Transverse colon (tissue), 4 donors: ENCODE data around the gene DRD2. TPM values are rescaled to one million over a fixed set of nuclear protein-coding genes. Genes with fewer than 3 reads are reported as not detected.

Source experiments
- DNase-seq: peaks from one replicate; pipeline ENCODE4 v3.0.0-alpha.2; 2019
- H3K27ac ChIP-seq, 4 donors: fragments of 200-600 bp; sonication (generic); 2 replicates each; pipeline ENCODE4 v1.5.1; 2016 to 2018; ENCODE audit warnings: inconsistent platforms in 4 of 4
- H3K27me3 ChIP-seq: fragments of 200-600 bp; sonication (generic); 2 replicates; pipeline ENCODE4 v1.5.1; 2017; ENCODE audit warnings: inconsistent platforms
- H3K36me3 ChIP-seq, 4 donors: fragments of 200-600 bp; sonication (generic); 2 replicates each; pipeline ENCODE4 v1.5.1; 2017 to 2019; ENCODE audit warnings: inconsistent platforms in 4 of 4
- H3K4me1 ChIP-seq, 4 donors: fragments of 200-600 bp; sonication (generic); 2 replicates each; pipeline ENCODE4 v1.5.1; 2017 to 2020; ENCODE audit warnings: inconsistent platforms in 4 of 4
- H3K4me3 ChIP-seq, 4 donors: fragments of 200-600 bp; sonication (generic); 1 replicate in 1 of 4; 2 replicates in 3 of 4; pipeline versions ENCODE4 v1.5.1 to v1.6.1; 2017 to 2019; ENCODE audit warnings: inconsistent platforms in 4 of 4
- H3K9me3 ChIP-seq, 2 donors: fragments of 200-600 bp; sonication (generic); 2 replicates each; pipeline ENCODE4 v1.5.1; 2017 to 2019; ENCODE audit warnings: inconsistent platforms in 2 of 2
- EP300 ChIP-seq: sonication (generic); formaldehyde crosslinking; IDR thresholded peaks from one replicate; pipeline ENCODE4 v1.6.1; 2017; ENCODE audit warnings: antibody characterized with exemption, low read depth
- POLR2A ChIP-seq: fragments of 450-650 bp; IDR thresholded peaks from one replicate; pipeline ENCODE4 v1.6.1; 2016; ENCODE audit warnings: antibody characterized with exemption, mild to moderate bottlenecking, moderate library complexity
- POLR2AphosphoS5 ChIP-seq, 3 donors: sonication (generic); formaldehyde crosslinking; IDR thresholded peaks; one replicate each; pipeline ENCODE4 v1.6.1; 2016; ENCODE audit warnings: antibody characterized with exemption in 3 of 3
- WGBS, 2 donors: methylation state at CpG; one replicate each; pipeline ENCODE4 v1.1.5; 2018; ENCODE audit warnings: low coverage in 1 of 2; 5-methylcytosine and 5-hydroxymethylcytosine counted together
- in situ Hi-C, 4 donors: fragments of 200-750 bp; cut with MboI; loops; one replicate each; pipeline versions ENCODE4 v1.15.0 to v1.15.1; 2017; ENCODE audit warnings: low sequenced_read_pairs in 3 of 4, low pct_ligation_motif_present in 1 of 4, low pct_unique_long_range_greater_than_20kb in 1 of 4
- intact Hi-C: fragments of 100-400 bp; cut with DNase I; formaldehyde crosslinking; loops from one replicate; pipeline ENCODE4 v1.15.1; 2023; ENCODE audit warnings: low total_unique reads
- total RNA-seq, 4 donors: library from RNA; depleted of rRNA; stranded (reverse); fragments of >200 nt; gene quantifications; one replicate each; pipeline ENCODE4 v1.1.0, GENCODE V29; 2016
- TF ChIP-seq, protein P1 (sequence below), 5 experiments: fragments of 200-600 bp in 3 of 5; fragments of 450-650 bp in 2 of 5; sonication (generic) in 3 of 5; IDR thresholded peaks; 1 replicate in 2 of 5; 2 replicates in 3 of 5; pipeline ENCODE4 v1.5.1; 2016 to 2017; ENCODE audit warnings: antibody characterized with exemption in 5 of 5, inconsistent platforms in 3 of 5, mild to moderate bottlenecking in 2 of 5, moderate library complexity in 1 of 5

DRD2 gene
- total RNA-seq, 4 donors from 2014 or later, result 0.16 to 0.40 TPM; not detected in 2

DNA sequence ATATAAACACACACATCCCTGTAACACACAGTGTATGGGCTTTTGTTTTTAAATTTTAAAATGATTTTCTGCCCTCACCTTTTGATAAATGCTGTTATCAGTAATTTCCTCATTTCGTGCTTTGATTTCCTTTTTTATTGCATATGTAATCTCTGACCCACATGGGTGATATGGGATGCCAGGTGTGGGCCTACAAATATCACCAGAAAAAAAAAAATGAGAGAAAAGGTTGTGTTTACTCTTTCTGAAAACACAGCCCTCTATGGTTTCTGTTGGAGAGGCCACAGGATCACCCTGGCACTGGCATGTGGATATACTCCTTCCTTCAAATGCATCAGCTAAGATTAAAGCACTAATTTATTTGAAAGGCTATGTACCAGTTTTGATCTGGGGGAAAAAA, 17.0 kb downstream of the DRD2 start:
- H3K4me3 ChIP-seq, result no peak overlapping the region
- no peaks in the 10 kb centered on the region for H3K9me3 ChIP-seq
- intact Hi-C loops (no loop called here), in situ Hi-C loops (no loop called here)
- H3K36me3 ChIP-seq, result no peaks in the 10 kb centered on the region
- TF ChIP-seq, protein P1, sequence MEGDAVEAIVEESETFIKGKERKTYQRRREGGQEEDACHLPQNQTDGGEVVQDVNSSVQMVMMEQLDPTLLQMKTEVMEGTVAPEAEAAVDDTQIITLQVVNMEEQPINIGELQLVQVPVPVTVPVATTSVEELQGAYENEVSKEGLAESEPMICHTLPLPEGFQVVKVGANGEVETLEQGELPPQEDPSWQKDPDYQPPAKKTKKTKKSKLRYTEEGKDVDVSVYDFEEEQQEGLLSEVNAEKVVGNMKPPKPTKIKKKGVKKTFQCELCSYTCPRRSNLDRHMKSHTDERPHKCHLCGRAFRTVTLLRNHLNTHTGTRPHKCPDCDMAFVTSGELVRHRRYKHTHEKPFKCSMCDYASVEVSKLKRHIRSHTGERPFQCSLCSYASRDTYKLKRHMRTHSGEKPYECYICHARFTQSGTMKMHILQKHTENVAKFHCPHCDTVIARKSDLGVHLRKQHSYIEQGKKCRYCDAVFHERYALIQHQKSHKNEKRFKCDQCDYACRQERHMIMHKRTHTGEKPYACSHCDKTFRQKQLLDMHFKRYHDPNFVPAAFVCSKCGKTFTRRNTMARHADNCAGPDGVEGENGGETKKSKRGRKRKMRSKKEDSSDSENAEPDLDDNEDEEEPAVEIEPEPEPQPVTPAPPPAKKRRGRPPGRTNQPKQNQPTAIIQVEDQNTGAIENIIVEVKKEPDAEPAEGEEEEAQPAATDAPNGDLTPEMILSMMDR (IDR thresholded peaks at IDR 0.05), result no peak
- TF ChIP-seq POLR2AphosphoS5 (IDR thresholded peaks at IDR 0.05) (no peak), EP300 (no peak), POLR2A (no peak)
- peaks cover 0 to 5% (median 0%) of the 10 kb centered on the region in 4 donors for H3K4me1 ChIP-seq
- H3K27ac ChIP-seq, result peak overlapping the region in 1 of 4 donors; percentile 27
- H3K27me3 ChIP-seq, result no peaks in the 10 kb centered on the region
- DNase-seq, result no peak
- 38 to 50% methylated on average over 1 of the region's 1 CpG for WGBS, 2 donors

DNA sequence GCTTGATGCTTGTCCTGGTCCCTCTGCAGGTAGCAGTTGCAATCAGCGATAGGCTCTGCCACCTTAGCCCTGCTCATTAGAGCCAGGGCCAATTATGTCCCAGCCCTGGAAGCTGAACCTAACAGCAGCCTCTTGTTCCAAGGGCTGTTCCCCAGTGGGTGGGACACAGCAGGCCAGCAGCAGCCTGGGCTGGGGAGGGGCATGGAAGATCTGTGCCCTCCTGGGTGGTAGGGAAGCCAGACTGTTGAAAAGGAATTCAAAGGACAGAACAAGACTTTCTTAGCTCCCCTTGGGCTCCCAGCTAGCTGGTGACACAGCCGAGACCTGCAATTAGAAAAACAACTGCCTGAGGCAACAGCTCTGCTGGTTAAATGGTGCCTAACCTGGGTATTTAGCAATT, 17.4 kb downstream of the DRD2 start:
- intact Hi-C loops (no loop called here), in situ Hi-C loops (no loop called here)
- Histone ChIP-seq H3K27me3 (no peaks in the 10 kb centered on the region), H3K9me3 (no peaks in the 10 kb centered on the region), H3K4me3 (no peak overlapping the region), H3K36me3 (no peaks in the 10 kb centered on the region), H3K27ac (peak overlapping the region in 1 of 4 donors; percentile 27), H3K4me1 (peaks cover 0 to 5% (median 0%) of the 10 kb centered on the region in 4 donors)
- peak; percentile 27 for DNase-seq
- WGBS, 2 donors, result 31 to 40% methylated on average over 1 to 2 of the region's 2 CpGs
- TF ChIP-seq POLR2A (no peak), EP300 (no peak), POLR2AphosphoS5 (IDR thresholded peaks at IDR 0.05) (no peak)
- TF ChIP-seq, protein P1 (IDR thresholded peaks at IDR 0.05), result no peak

DNA sequence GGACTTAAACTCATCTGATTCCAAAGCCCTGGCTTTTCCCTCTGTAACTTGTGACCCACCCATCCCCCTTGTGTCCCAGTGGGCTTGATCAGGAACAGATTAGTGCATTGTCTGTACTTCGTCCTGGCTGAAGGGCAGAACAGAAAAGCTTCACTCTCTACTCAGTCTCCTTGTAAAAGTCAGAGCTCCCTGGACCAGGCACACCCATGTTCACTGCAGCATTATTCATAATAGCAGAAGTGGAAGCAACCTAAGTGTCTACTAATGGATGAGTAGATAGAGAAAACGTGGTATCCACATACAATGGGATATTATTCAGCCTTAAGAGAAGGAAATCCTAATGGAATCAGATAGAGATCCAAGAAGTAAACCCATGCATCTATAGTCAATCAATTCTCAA, 20.7 kb downstream of the DRD2 start:
- intact Hi-C loops (no loop called here), in situ Hi-C loops (no loop called here)
- DNase-seq, result no peak
- no peaks in the 10 kb centered on the region for H3K27me3 ChIP-seq
- no peak overlapping the region for H3K27ac ChIP-seq
- H3K4me3 ChIP-seq, result no peak overlapping the region
- no peak for TF ChIP-seq POLR2A
- no peak for TF ChIP-seq EP300
- TF ChIP-seq, protein P1 (IDR thresholded peaks at IDR 0.05), result no peak
- no peak for TF ChIP-seq POLR2AphosphoS5 (IDR thresholded peaks at IDR 0.05)
- no peaks in the 10 kb centered on the region for H3K9me3 ChIP-seq
- WGBS, 2 donors, result 50 to 69% methylated on average over 1 to 2 of the region's 2 CpGs
- peaks cover 0 to 5% (median 0%) of the 10 kb centered on the region in 4 donors for H3K4me1 ChIP-seq
- H3K36me3 ChIP-seq, result no peaks in the 10 kb centered on the region

DNA sequence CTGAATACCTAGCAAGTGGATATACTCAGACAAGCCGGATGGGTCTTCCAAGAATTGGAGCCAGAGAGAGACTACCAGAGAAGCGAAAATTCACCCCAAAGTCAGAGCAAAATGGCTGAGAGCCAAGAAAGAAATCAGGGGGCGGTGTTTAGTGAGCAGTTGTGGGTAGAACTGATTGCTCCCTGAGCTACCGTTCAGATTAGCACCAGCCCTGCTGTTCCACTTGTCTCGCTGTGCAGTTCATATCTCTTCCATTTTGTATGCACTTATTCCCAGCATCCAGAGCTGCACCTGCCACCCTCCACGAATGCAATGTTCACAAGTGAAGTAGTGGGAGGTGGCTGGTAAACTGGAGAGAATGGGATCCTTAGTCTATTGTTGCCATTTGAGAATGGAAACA, 25.5 kb downstream of the DRD2 start:
- 83 to 86% methylated on average over 6 of the region's 6 CpGs for WGBS, 2 donors
- DNase-seq, result no peak
- Histone ChIP-seq H3K27ac (no peak overlapping the region), H3K27me3 (no peaks in the 10 kb centered on the region), H3K4me1 (no peaks in the 10 kb centered on the region), H3K36me3 (no peaks in the 10 kb centered on the region), H3K9me3 (no peaks in the 10 kb centered on the region), H3K4me3 (no peak overlapping the region)
- intact Hi-C loops (no loop called here), in situ Hi-C loops (no loop called here)
- TF ChIP-seq, protein P1 (IDR thresholded peaks at IDR 0.05), result no peak
- TF ChIP-seq POLR2AphosphoS5 (IDR thresholded peaks at IDR 0.05) (no peak), EP300 (no peak), POLR2A (no peak)
